GM21367 (cell line): ENCODE measurements around the gene SEMA7A.
"Not testable (repeated sequence)": the region's sequence is repeated elsewhere in the genome, so short reads cannot be mapped to it uniquely, and the experiment has no call there.

ENCODE experiments used
- ATAC-seq: cut with Tn5 transposase; IDR thresholded peaks from one replicate; pipeline ENCODE4 v1.9.1; 2021; ENCODE audit not compliant: unreplicated experiment

Gene SEMA7A

GRCh38 chr15:74433592-74434262 is at the start of gene SEMA7A:
Gene SEMA7A, minus strand, starts transcription at chr15:74433958. Its CDS starts 40 bp downstream, at chr15:74433918.
- peak; percentile 40 for ATAC-seq

- ATAC-seq: no peak
Measured at GRCh38 chr15:74482661-74483060, 48.9 kb upstream of the SEMA7A start.

GRCh38 chr15:74480364-74480763 is 46.6 kb upstream of the SEMA7A start:
- ATAC-seq: not testable (repeated sequence)

GRCh38 chr15:74471621-74472020 is 37.9 kb upstream of the SEMA7A start:
- not testable (repeated sequence) for ATAC-seq

GRCh38 chr15:74470631-74471395 is 37.1 kb upstream of the SEMA7A start:
- no peak for ATAC-seq

GRCh38 chr15:74468341-74469032 is 34.7 kb upstream of the SEMA7A start:
- no peak for ATAC-seq

GRCh38 chr15:74466570-74466969 is 32.8 kb upstream of the SEMA7A start:
- ATAC-seq: no peak

- no peak for ATAC-seq
Measured at GRCh38 chr15:74464897-74465296, 31.1 kb upstream of the SEMA7A start.

GRCh38 chr15:74464216-74464615 is 30.5 kb upstream of the SEMA7A start:
- ATAC-seq: no peak

GRCh38 chr15:74463634-74464033 is 29.9 kb upstream of the SEMA7A start:
- ATAC-seq: no peak

- ATAC-seq: no peak
Measured at GRCh38 chr15:74461847-74462511, 28.2 kb upstream of the SEMA7A start.

GRCh38 chr15:74460871-74461846 is 27.4 kb upstream of the SEMA7A start, which contains the start of gene UBL7:
Gene UBL7, minus strand, starts transcription at chr15:74461160. Its CDS starts 2,293 bp downstream, at chr15:74458867.
- ATAC-seq: peak; percentile 66

- ATAC-seq: no peak
Measured at GRCh38 chr15:74460298-74460697, 26.5 kb upstream of the SEMA7A start.

- not testable (repeated sequence) for ATAC-seq
Measured at GRCh38 chr15:74459798-74460197, 26.0 kb upstream of the SEMA7A start.

- ATAC-seq: no peak
Measured at GRCh38 chr15:74458473-74458872, 24.7 kb upstream of the SEMA7A start.

GRCh38 chr15:74457036-74457435 is 23.3 kb upstream of the SEMA7A start:
- ATAC-seq: not testable (repeated sequence)

GRCh38 chr15:74454764-74455500 is 21.2 kb upstream of the SEMA7A start:
- ATAC-seq: no peak

- no peak for ATAC-seq
Measured at GRCh38 chr15:74453925-74454763, 20.4 kb upstream of the SEMA7A start.
